Measurements from ENCODE around the gene ATP4B. TPM values are rescaled to one million over a fixed set of nuclear protein-coding genes. Genes with fewer than 3 reads are reported as not detected.
A peak's percentile ranks its signal among the peaks of the same experiment; 100 is the strongest.

Gene ATP4B
- polyA plus RNA-seq (2012; rRNA removed), result not detected in 2 replicates
- polyA plus RNA-seq (2012; cell fraction: cytosol; rRNA removed), result not detected in 2 replicates
- not detected in 2 replicates for polyA plus RNA-seq (2012; cell fraction: nucleus; rRNA removed)

- Histone ChIP-seq H3F3A (replicated peaks; ENCODE audit: insufficient read depth) (no peaks in the 10 kb centered on the region), H3K27me3 (ENCODE audit: insufficient read depth) (no peaks in the 10 kb centered on the region), H3K4me1 (ENCODE audit: control insufficient read depth in 1 of 2, insufficient read depth in 2 of 2, low read depth in 1 of 2, low read length in 1 of 2) (peaks cover 0 to 7% of the 10 kb centered on the region in 2 experiments; a peak in 1 of 4 replicates), H4K20me1 (ENCODE audit: insufficient read depth) (no peaks in the 10 kb centered on the region), H3K36me3 (replicated peaks in 1 of 2; ENCODE audit: control insufficient read depth in 1 of 2, insufficient read depth in 2 of 2, low read length in 1 of 2) (no peaks in the 10 kb centered on the region), H3K4me2 (no peak within 1 kb of the TSS), H3K9me2 (no peaks in the 10 kb centered on the region), H3K4me3 (ENCODE audit: low read depth in 2 of 2, low read length in 1 of 2) (no peak within 1 kb of the TSS), H3K79me2 (ENCODE audit: insufficient read depth) (no peaks in the 10 kb centered on the region), H3K9ac (no peak within 1 kb of the TSS), H3K27ac (ENCODE audit: low read depth in 2 of 2, low read length in 1 of 2) (no peak within 1 kb of the TSS), H2AFZ (ENCODE audit: low read depth) (no peak within 1 kb of the TSS), H3K9me3 (peaks cover 14% of the 10 kb centered on the region; the same call in 1 of the 2 replicates)
- 79% methylated on average over 15 of the region's 47 CpGs for WGBS (ENCODE audit: low lambda C conversion rate)
- TF ChIP-seq ELF1 (IDR thresholded peaks at IDR 0.05), result no peak
- TF ChIP-seq SMC3 (IDR thresholded peaks at IDR 0.05; ENCODE audit: low read depth, low read length), result no peak
- no peak for TF ChIP-seq REST (IDR thresholded peaks at IDR 0.05; ENCODE audit: low read depth, low read length)
- TF ChIP-seq POLR2AphosphoS5 (IDR thresholded peaks at IDR 0.05; ENCODE audit: low read depth, low read length), result no peak
- TF ChIP-seq MXI1 (IDR thresholded peaks at IDR 0.05; ENCODE audit: low read depth, low read length), result no peak
- TF ChIP-seq NFIC (IDR thresholded peaks at IDR 0.05; ENCODE audit: borderline replicate concordance), result no peak
- POLR2A ChIA-PET, result no interaction called here
- CTCF ChIA-PET, result interaction anchor here (0.7 kb wide), 1 partner anchor 67 kb away, joined by 3 read pairs; no protein-coding TSS in a partner anchor
- DNase-seq, result peak; percentile 58
These were observed at the start of gene ATP4B for GRCh38 chr13:113657851-113658741. ATP4B (minus strand) TSS chr13:113658198; CDS start chr13:113658144, 54 bp downstream.

- Histone ChIP-seq H3K4me1 (ENCODE audit: control insufficient read depth in 1 of 2, insufficient read depth in 2 of 2, low read depth in 1 of 2, low read length in 1 of 2) (no peaks in the 10 kb centered on the region), H3K9me3 (no peaks in the 10 kb centered on the region), H3K27ac (ENCODE audit: low read depth in 2 of 2, low read length in 1 of 2) (no peak overlapping the region), H3K27me3 (ENCODE audit: insufficient read depth) (no peaks in the 10 kb centered on the region), H4K20me1 (ENCODE audit: insufficient read depth) (no peaks in the 10 kb centered on the region), H3K4me3 (ENCODE audit: low read depth in 2 of 2, low read length in 1 of 2) (no peak overlapping the region), H3F3A (replicated peaks; ENCODE audit: insufficient read depth) (no peaks in the 10 kb centered on the region), H3K4me2 (no peak overlapping the region), H3K36me3 (replicated peaks in 1 of 2; ENCODE audit: control insufficient read depth in 1 of 2, insufficient read depth in 2 of 2, low read length in 1 of 2) (no peaks in the 10 kb centered on the region), H3K9ac (no peak overlapping the region), H3K79me2 (ENCODE audit: insufficient read depth) (no peaks in the 10 kb centered on the region), H3K9me2 (no peaks in the 10 kb centered on the region), H2AFZ (ENCODE audit: low read depth) (no peak overlapping the region)
- POLR2A ChIA-PET, result no interaction called here
- 82% methylated on average over 14 of the region's 18 CpGs for WGBS (ENCODE audit: low lambda C conversion rate)
- no peak for DNase-seq
- CTCF ChIA-PET, result no interaction called here
- TF ChIP-seq IRF3 (IDR thresholded peaks at IDR 0.05; ENCODE audit: low read depth, low read length) (no peak), SIN3A (IDR thresholded peaks at IDR 0.05; ENCODE audit: borderline replicate concordance, low read depth, low read length) (no peak), CTCF (IDR thresholded peaks at IDR 0.05) (no peak), RXRA (IDR thresholded peaks at IDR 0.05; ENCODE audit: borderline replicate concordance, low read depth) (no peak), YY1 (IDR thresholded peaks at IDR 0.05; ENCODE audit: low read depth) (no peak), RCOR1 (IDR thresholded peaks at IDR 0.05; ENCODE audit: low read length) (no peak), EP300 (IDR thresholded peaks at IDR 0.05; ENCODE audit: borderline replicate concordance in 1 of 2, low read depth in 1 of 2, low read length in 1 of 2) (no peak), USF2 (IDR thresholded peaks at IDR 0.05; ENCODE audit: borderline replicate concordance, low read depth, low read length) (no peak)
These were observed 14.1 kb upstream of the ATP4B start for GRCh38 chr13:113672002-113672651.
